Progenitor cell of endocrine pancreas (in vitro differentiated cells): ENCODE results near the gene C21orf58. TPM values are rescaled to one million over a fixed set of nuclear protein-coding genes. Genes with fewer than 3 reads are reported as not detected.

Experiments
- DNase-seq: peaks from one replicate; pipeline ENCODE4 v3.0.0; 2021; ENCODE audit warnings: low spot score; ENCODE audit not compliant: unreplicated experiment
- H3K27ac Mint-ChIP-seq: 2 replicates; pipeline ENCODE4 v1.8.0; 2021; ENCODE audit warnings: mild to moderate bottlenecking, moderate library complexity, mixed read lengths
- H3K27me3 Mint-ChIP-seq: 2 replicates; pipeline ENCODE4 v1.8.0; 2021; ENCODE audit warnings: mixed read lengths
- H3K36me3 Mint-ChIP-seq: 2 replicates; pipeline ENCODE4 v1.8.0; 2022; ENCODE audit warnings: mixed read lengths; ENCODE audit not compliant: insufficient read depth
- H3K4me1 Mint-ChIP-seq: 2 replicates; pipeline ENCODE4 v1.8.0; 2021; ENCODE audit warnings: low read depth, mixed read lengths
- H3K4me3 Mint-ChIP-seq: 2 replicates; pipeline ENCODE4 v1.8.0; 2021; ENCODE audit warnings: low read depth, mild to moderate bottlenecking, moderate library complexity, mixed read lengths
- H3K9me3 Mint-ChIP-seq: 2 replicates; pipeline ENCODE4 v1.8.0; 2021; ENCODE audit warnings: low read depth, mixed read lengths
- CTCF ChIP-seq: fragments of 200-600 bp; sonication (generic); IDR thresholded peaks from one replicate; pipeline ENCODE4 v1.5.0; 2021; ENCODE audit warnings: antibody characterized with exemption, mild to moderate bottlenecking; ENCODE audit not compliant: unreplicated experiment
- total RNA-seq: library from RNA; stranded (reverse); gene quantifications from 2 replicates; pipeline ENCODE4 v1.2.1, GENCODE V29; 2021

Gene C21orf58
- total RNA-seq, 1 donor from 2014 or later: 31.5 TPM

GRCh38 chr21:46285206-46285661 is 38.4 kb downstream of the C21orf58 start, which contains the start of gene MCM3AP:
MCM3AP (minus strand) TSS chr21:46285611; CDS start chr21:46285286, 325 bp downstream.
- Mint-ChIP-seq H3K9me3 (no peaks in the 10 kb centered on the region), H3K4me1 (peaks cover 35% of the 10 kb centered on the region), H3K4me3 (peak within 1 kb of the TSS; percentile 94), H3K27me3 (no peaks in the 10 kb centered on the region), H3K27ac (peak within 1 kb of the TSS; percentile 98), H3K36me3 (peaks cover 16% of the 10 kb centered on the region)
- no peak for TF ChIP-seq CTCF
- no peak for DNase-seq

- Mint-ChIP-seq H3K4me1 (peaks cover 34% of the 10 kb centered on the region), H3K27me3 (no peaks in the 10 kb centered on the region), H3K27ac (no peak overlapping the region), H3K9me3 (no peaks in the 10 kb centered on the region), H3K4me3 (peak overlapping the region; percentile 94), H3K36me3 (peaks cover 16% of the 10 kb centered on the region)
- DNase-seq: no peak
- no peak for TF ChIP-seq CTCF
Observed at GRCh38 chr21:46284733-46285132, 38.9 kb downstream of the C21orf58 start.

DNA sequence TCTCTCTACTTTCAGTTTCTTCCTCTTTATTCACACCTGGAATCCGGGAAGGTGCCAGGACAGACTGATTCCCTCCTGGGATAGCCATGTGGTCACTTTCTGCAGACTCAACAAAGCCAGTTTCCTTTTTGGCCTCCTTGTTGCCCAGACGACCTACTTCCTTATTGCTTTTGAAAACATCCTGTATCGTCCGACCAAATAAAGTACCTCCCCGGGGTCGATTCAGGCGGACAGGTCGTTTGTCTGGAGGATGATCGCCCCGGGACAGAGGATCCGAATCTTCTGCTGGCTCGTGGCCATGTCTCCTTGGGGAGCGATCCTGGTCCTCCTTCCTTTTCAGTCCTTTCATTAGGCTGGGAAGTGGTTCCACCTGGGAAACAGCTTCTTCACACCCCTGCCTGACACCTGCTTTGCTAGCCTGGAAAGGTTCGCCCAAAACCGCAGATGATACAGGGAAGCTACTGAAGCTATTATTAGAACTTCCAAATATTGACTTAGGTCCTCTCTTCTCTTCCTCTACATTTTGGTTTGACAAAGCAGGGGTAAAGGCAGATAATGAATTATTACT is 39.5 kb downstream of the C21orf58 start:
- no peak for TF ChIP-seq CTCF
- no peak for DNase-seq
- H3K27ac Mint-ChIP-seq: peak overlapping the region; percentile 16
- no peaks in the 10 kb centered on the region for H3K27me3 Mint-ChIP-seq
- H3K4me1 Mint-ChIP-seq: peaks cover 31% of the 10 kb centered on the region
- no peaks in the 10 kb centered on the region for H3K9me3 Mint-ChIP-seq
- peaks cover 18% of the 10 kb centered on the region for H3K36me3 Mint-ChIP-seq
- peak overlapping the region; percentile 53 for H3K4me3 Mint-ChIP-seq

DNA sequence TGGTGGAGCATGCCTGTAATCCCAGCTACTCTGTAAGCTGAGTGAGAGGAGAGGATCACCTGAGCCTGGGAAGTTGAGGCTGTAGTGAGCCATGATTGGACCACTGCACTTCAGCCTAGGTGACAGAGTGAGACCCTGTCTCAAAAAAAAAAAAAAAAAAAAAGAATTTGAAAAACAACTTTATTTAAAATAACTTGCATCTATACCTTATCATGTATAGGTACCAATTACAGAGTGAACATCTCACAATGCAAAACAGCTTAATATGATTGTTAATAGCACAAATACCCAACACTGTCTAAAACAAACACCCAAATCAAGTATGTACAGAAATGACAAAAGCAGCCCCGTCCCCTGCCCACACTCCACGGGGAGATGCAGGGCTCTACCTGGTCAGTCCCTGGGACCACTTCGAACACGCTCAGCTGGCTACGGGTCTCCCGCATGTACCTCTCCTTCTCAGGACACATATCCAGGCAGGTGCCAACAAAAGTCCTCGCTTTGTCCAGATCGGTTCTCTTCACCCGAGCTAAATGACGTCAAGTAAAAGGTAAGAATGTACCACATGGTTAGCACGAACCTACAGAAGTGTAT is 48.8 kb downstream of the C21orf58 start:
- DNase-seq: no peak
- no peaks in the 10 kb centered on the region for H3K9me3 Mint-ChIP-seq
- no peak overlapping the region for H3K27ac Mint-ChIP-seq
- no peaks in the 10 kb centered on the region for H3K27me3 Mint-ChIP-seq
- no peak for TF ChIP-seq CTCF
- no peak overlapping the region for H3K4me3 Mint-ChIP-seq
- H3K4me1 Mint-ChIP-seq: no peaks in the 10 kb centered on the region
- peaks cover 27% of the 10 kb centered on the region for H3K36me3 Mint-ChIP-seq

DNA sequence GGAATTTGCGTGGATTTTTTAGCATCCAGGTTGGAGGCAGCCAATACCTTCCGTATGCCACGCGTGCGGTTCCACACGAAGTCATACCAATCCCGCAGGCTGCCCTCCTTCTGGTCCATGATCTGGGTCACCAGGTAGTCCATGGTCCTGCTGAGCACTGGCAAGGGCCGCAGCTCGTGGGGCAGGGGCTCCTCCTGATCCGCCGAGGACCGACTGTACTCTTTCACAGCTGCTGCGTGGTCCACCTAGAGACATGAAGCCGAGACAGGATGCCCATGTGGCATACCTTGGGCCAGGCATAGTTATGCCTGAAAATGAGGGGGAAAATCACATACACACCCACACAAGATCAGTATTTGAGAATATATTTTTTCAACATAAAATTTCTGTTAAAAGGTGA is 50.3 kb downstream of the C21orf58 start:
- Mint-ChIP-seq H3K27me3 (no peaks in the 10 kb centered on the region), H3K27ac (no peak overlapping the region), H3K36me3 (peaks cover 28% of the 10 kb centered on the region), H3K4me3 (no peak overlapping the region), H3K4me1 (no peaks in the 10 kb centered on the region), H3K9me3 (no peaks in the 10 kb centered on the region)
- DNase-seq: no peak
- TF ChIP-seq CTCF: no peak
